ENCODE data around the gene TMEM38B.
"Not testable (repeated sequence)": the region's sequence is repeated elsewhere in the genome, so short reads cannot be mapped to it uniquely, and the experiment has no call there.

TMEM38B gene

GRCh38 chr9:105683688-105684275 lies 10.6 kb upstream of the TMEM38B start:
- DNase-seq: no peak

GRCh38 chr9:105686936-105687335 lies 7.4 kb upstream of the TMEM38B start:
- DNase-seq: no peak

DNA sequence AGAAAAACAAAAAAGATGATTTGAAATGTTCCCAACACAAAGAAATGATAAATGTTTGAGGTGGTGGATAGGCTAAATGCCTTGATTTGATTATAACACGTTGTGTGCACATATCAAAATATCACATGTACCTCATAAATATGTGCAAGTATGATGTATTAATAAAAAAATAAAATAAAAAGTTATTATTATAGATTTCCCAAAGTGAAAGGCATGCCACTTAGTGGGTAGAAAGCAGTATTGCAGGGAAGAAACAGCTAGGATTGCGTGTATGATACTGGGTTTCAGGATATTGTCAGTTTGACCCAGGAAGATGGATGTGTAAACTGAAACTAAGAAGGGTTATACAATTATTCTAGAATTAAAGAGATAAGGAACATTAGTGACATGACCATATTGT lies 3.6 kb upstream of the TMEM38B start:
- DNase-seq: no peak

DNA sequence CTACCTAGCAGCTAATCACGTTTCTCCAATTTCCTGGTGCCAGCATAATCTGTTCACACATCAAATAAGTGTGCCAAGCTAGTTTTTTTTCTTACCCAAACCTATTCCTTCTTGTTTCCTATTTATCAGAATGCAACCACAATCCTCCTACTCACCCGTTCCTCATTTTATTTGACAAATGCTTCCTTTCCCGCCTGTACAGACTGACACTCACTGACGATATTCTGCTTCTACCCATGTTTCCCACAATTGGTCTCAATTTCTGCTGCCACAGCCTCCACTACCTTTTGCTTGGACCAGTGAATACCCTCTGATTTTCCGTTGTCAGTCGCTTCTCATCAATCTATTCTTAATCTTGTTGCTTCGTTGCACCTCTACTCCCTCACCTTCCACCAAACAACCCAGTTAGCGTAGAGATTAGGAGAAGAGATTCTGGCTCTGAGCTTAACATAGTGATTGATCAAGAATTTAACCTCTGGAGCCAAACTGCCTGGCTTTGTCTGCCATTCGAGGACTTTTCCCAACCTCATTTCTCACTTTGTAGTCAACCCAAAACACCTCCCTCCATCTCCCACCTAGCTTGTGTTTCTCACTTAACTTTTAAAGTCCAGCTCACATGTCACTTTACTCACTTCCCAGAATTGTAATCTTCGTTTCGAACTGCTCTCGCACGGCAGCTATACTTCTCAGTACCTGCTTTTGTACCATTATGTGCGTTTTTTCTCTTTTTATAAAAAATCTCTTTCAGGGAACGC lies 729 bp upstream of the TMEM38B start:
- no peak for DNase-seq

GRCh38 chr9:105694848-105695581 lies 674 bp downstream of the TMEM38B start:
- DNase-seq: peak; percentile 34

GRCh38 chr9:105696219-105696793 lies 2.0 kb downstream of the TMEM38B start:
- no peak for DNase-seq

DNA sequence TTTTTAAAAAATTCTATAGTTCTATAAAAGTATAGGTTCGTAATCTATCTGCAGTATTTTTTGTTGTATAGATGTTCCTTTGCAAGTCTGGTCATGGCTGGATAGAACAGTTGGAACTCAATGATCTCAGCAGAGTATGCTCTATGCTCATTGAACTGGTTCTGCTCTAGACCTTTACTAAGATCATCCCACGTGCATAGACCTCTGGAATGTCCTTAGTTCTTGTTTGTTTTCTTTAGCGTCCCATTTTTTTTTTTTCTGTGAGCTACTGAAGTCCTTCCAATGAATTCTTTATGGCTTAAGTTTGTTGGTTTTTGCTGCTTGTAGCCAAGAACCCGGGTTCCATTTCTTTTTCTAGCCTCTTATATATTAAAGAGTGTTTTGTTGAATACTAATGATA lies 3.5 kb downstream of the TMEM38B start:
- DNase-seq: no peak

- no peak for DNase-seq
These were observed 4.1 kb downstream of the TMEM38B start for GRCh38 chr9:105698348-105698870.

GRCh38 chr9:105700668-105701067 lies 6.3 kb downstream of the TMEM38B start:
- no peak for DNase-seq

DNA sequence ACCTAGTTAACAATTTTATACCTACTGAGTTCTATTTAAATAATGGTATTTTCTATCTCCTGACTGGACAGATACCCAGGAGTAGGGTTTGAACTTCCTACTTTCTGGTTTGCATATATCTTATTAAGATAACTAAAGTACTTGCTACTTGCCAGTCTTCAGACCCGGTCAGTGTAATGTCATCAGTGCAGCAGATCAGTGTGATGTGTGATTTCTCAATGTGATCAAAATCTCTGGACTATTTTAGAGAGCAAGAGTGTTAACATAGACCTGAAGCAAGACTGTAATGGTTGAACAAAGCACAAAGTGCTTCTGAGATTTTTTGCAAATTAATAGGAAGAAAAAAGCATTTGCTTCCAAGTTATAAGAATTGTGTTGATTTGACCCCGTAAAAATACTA lies 6.8 kb downstream of the TMEM38B start:
- no peak for DNase-seq

DNA sequence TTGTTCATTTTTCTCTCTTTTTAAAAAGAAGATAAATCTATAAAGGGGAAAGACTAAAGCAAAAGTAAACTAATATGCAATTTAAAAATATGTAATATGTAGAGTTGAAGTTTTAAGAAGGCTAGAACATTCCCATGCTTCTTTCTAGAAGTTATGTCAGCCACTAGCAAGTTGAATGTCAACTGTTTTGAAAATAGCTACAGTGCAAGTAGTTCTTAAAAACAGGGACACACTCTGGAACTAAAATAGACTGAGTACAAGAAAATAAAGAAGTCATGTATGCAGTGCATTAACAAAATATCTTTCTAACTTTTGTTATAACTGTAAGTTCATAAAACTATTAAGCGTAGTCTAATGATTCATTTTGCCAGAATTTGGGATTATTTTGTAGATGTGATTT lies 7.9 kb downstream of the TMEM38B start:
- no peak for DNase-seq

DNA sequence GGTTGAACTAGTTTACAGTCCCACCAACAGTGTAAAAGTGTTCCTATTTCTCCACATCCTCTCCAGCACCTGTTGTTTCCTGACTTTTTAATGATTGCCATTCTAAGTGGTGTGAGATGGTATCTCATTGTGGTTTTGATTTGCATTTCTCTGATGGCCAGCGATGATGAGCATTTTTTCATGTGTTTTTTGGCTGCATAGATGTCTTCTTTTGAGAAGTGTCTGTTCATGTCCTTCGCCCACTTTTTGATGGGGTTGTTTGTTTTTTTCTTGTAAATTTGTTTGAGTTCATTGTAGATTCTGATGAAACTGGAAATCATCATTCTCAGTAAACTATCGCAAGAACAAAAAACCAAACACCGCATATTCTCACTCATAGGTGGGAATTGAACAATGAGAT lies 9.3 kb downstream of the TMEM38B start:
- DNase-seq: not testable (repeated sequence)

- no peak for DNase-seq
These were observed 11.8 kb downstream of the TMEM38B start for GRCh38 chr9:105706156-105706555.

DNA sequence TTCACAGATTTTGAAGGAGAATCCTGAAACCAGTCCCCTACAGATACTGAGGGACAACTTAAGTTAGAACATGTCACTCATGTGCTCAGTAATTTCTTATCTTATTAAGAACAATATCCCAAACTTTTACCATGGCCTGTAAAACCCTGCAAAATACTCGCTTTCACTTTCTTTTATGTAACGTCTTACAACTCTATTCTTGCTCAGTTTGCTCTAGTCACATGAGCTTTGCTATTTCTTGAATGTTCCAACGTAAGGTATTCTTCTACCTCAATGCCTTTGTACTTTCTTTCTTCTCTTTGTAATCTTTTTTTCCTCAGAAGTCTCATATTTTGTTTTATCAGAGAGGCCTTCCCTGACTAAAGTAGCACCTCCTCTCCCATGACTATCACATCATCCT lies 14.1 kb downstream of the TMEM38B start:
- no peak for DNase-seq

DNA sequence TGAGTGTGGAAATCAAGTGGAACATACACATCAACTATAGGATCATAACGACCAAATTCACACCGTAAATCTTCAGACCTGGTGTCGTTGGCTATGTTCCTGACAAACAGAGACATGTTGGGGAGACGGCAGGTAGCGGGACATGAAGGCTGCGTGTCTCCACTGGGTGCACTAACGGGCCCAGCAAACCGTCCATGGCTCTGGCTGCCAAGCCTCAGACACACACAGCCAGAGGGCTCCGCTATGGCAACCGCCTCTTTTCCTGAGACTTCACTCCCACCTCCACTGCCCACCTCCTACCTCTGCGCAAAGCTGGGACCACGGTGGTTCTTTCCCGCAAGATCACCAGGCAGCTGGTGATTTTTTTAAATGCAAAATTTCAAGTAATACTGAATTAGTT lies 16.3 kb downstream of the TMEM38B start:
- DNase-seq: no peak

DNA sequence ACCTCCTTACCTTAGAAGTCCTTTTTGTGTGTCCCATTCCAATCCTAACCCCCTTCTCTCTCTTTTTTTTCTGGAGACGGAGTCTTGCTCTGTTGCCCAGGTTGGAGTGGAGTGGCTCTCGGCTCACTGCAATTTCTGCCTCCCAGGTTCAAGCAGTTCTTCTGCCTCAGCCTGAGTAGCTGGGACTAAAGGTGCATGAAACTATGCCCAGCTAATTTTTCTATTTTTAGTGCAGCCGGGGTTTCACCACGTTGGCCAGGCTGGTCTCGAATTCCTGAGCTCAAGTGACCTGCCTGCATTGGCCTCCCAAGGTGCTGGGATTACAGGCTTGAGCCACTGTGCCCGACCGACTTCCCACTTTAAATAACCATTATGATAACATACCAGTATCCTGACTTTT lies 17.5 kb downstream of the TMEM38B start:
- DNase-seq: no peak

- DNase-seq: no peak
These were observed 18.0 kb downstream of the TMEM38B start for GRCh38 chr9:105712297-105712696.

GRCh38 chr9:105712773-105713172 lies 18.4 kb downstream of the TMEM38B start:
- DNase-seq: no peak

- no peak for DNase-seq
These were observed 19.1 kb downstream of the TMEM38B start for GRCh38 chr9:105713260-105714019.

DNA sequence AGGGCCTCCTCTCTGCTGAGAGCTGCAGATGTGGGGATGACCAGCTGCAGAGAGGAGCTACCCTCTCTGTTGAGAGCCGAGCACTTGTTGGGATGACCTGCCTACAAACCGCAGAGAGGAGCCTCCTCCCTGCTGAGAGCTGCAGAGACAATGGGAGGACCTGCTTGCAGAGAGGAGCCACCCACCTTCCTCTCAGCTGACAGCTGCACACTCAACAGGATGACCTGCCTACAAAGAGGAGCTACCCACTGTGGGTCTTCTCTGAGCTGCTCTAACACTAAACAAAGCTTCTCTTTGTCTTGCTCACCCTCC lies 19.6 kb downstream of the TMEM38B start:
- no peak for DNase-seq

GRCh38 chr9:105716146-105716545 lies 21.8 kb downstream of the TMEM38B start:
- DNase-seq: no peak

- no peak for DNase-seq
These were observed 27.8 kb downstream of the TMEM38B start for GRCh38 chr9:105722099-105722498.

- DNase-seq: no peak
These were observed 31.0 kb downstream of the TMEM38B start for GRCh38 chr9:105725370-105725769.
